Measurements from ENCODE around the gene CKS1B. TPM values are rescaled to one million over a fixed set of nuclear protein-coding genes. Genes with fewer than 3 reads are reported as not detected.

Gene CKS1B
- total RNA-seq, 1 donor from 2014 or later: 28.5 TPM

DNA sequence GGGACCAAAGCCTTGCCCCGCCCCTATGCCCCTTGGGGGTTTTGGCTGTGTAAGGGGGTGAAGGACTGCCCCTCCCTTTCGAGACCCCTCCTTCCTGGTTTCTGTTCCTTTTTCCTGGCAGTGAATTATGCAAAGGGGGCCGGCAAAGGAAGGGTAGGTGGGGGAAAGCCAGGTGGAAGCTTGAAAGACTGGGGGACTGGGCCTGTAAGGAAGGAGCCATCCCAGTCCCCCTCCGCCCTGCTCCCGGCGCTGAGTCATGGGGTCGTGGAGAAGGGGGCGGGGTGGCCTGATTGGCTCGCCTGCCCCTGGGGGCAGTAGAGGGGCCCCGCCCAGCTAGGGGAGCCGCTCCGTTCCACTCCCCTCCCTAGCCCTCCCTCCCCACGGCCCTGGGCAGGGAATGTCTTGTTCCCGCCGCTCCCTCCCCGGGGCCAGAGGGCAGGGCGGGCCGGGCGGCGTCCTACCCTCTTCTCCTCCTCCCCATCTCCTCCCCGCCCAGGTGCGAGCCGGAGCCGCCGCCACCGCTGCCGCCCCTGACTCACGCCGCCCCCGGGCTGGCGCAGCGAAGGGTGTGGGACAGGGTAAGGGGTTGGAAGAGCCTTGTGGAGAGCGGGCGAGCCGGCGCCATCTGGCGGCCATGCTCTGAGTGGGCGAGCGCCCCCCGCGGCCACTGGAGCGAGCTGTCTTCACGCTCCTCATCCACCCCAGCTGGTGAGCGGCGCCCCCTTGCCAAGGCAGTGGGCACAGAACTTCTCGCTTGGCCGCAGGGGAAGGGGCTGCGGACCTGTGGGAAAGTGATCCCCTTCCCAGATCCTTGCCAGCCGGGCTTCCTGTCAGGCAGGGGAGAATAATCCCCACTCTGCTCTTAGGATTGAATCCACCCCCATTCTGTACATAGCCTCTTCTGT lies 42.8 kb downstream of the CKS1B start:
- Histone ChIP-seq H3K9me3 (no peaks in the 10 kb centered on the region), H3K27ac (peak overlapping the region; percentile 85), H3K4me3 (peak overlapping the region; percentile 52), H3K27me3 (ENCODE audit: low read depth) (no peaks in the 10 kb centered on the region), H3K4me1 (peaks cover 62% of the 10 kb centered on the region), H3K36me3 (peaks cover 34% of the 10 kb centered on the region)
- intact Hi-C loops (cut with DNase I): no loop called here
- DNase-seq: peak; percentile 92
- ATAC-seq: peak; percentile 94
- peak; percentile 99 for TF ChIP-seq CTCF (IDR thresholded peaks at IDR 0.05)

DNA sequence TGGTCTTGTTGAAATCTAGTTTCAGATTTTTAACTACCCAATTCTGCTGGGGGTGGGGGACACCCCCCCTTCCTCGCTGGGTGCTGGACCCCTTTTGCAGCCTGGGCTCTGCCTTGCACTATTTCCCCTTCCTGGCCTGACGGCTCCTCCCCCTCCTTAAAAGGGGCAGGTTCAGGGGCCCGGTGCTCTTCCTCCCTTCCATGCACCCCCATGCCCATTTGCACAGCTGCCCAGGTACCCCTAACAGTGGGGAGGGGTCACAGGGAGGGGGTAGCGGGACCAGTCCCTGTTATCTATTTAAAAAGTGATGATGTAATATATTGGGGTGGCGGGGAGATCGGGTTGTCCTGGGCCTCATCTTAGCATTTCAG lies 43.5 kb downstream of the CKS1B start:
- Histone ChIP-seq H3K4me3 (peak overlapping the region; percentile 52), H3K4me1 (peaks cover 56% of the 10 kb centered on the region), H3K36me3 (peaks cover 34% of the 10 kb centered on the region), H3K27ac (peak overlapping the region; percentile 85), H3K9me3 (no peaks in the 10 kb centered on the region), H3K27me3 (ENCODE audit: low read depth) (no peaks in the 10 kb centered on the region)
- intact Hi-C loops (cut with DNase I): no loop called here
- no peak for TF ChIP-seq CTCF (IDR thresholded peaks at IDR 0.05)
- peak; percentile 0 for ATAC-seq
- DNase-seq: no peak

- Histone ChIP-seq H3K9me3 (no peaks in the 10 kb centered on the region), H3K27me3 (ENCODE audit: low read depth) (no peaks in the 10 kb centered on the region), H3K4me3 (no peak overlapping the region), H3K36me3 (peaks cover 29% of the 10 kb centered on the region), H3K27ac (no peak overlapping the region), H3K4me1 (peaks cover 49% of the 10 kb centered on the region)
- intact Hi-C loops (cut with DNase I): no loop called here
- no peak for DNase-seq
- ATAC-seq: no peak
- TF ChIP-seq CTCF (IDR thresholded peaks at IDR 0.05): no peak
Measured at GRCh38 chr1:155018617-155019348, 44.3 kb downstream of the CKS1B start.

- Histone ChIP-seq H3K27me3 (ENCODE audit: low read depth) (no peaks in the 10 kb centered on the region), H3K36me3 (peaks cover 22% of the 10 kb centered on the region), H3K27ac (no peak overlapping the region), H3K4me1 (peaks cover 42% of the 10 kb centered on the region), H3K9me3 (no peaks in the 10 kb centered on the region), H3K4me3 (no peak overlapping the region)
- ATAC-seq: no peak
- no peak for DNase-seq
- TF ChIP-seq CTCF (IDR thresholded peaks at IDR 0.05): no peak
- intact Hi-C loops (cut with DNase I): no loop called here
Measured at GRCh38 chr1:155019377-155020245, 45.1 kb downstream of the CKS1B start.
